Measurements from ENCODE around the gene DCTN3. TPM values are rescaled to one million over a fixed set of nuclear protein-coding genes. Genes with fewer than 3 reads are reported as not detected.

DCTN3 gene
- total and polyA plus RNA-seq, 9 of the 15 experiments (the other 6 are each of a cell fraction or from before 2014, with no cell fraction given) = 11.0 to 51.0 (median 41.9) TPM

GRCh38 chr9:34568774-34569173, 51.5 kb downstream of the DCTN3 start (continued):
- TF ChIP-seq TSHZ1 (CRISPR knock-in tag; IDR thresholded peaks at IDR 0.05) (no peak), KDM4B (IDR thresholded peaks at IDR 0.05; ENCODE audit: borderline replicate concordance in 2 of 2, low read depth in 1 of 2) (no peak), DIDO1 (tag; IDR thresholded peaks at IDR 0.05; ENCODE audit: low read depth) (no peak), DPF2 (IDR thresholded peaks at IDR 0.05) (no peak), ZNF212 (CRISPR knock-in tag; IDR thresholded peaks at IDR 0.05) (no peak), MAFK (IDR thresholded peaks at IDR 0.05; ENCODE audit: low read length) (no peak)

GRCh38 chr9:34568133-34568532, 52.2 kb downstream of the DCTN3 start:
- H4K20me1 ChIP-seq (replicated peaks; ENCODE audit: control insufficient read depth, insufficient read depth, low read length) = no peaks in the 10 kb centered on the region; the same call in 1 of the 2 replicates
- no peak overlapping the region for H3K9ac ChIP-seq (ENCODE audit: insufficient read depth in 1 of 2, low read depth in 2 of 2, low read length in 2 of 2)
- H3K27me3 ChIP-seq (ENCODE audit: control insufficient read depth in 2 of 2, insufficient read depth in 2 of 2, low read length in 2 of 2) = peaks cover 11 to 70% of the 10 kb centered on the region in 2 experiments
- DNase-seq (ENCODE audit: extremely low read depth in 1 of 4, low spot score in 3 of 4) (no peak), FAIRE-seq (no peak), ATAC-seq (no peak)
- BruUV-seq (replicated peaks) = no TSS peak
- H3K79me2 ChIP-seq (ENCODE audit: control insufficient read depth, insufficient read depth, low read length) = no peaks in the 10 kb centered on the region
- no peak overlapping the region for H3K4me3 ChIP-seq
- in situ Hi-C loops (cut with MboI) = no loop called here
- H3K9me3 ChIP-seq (replicated peaks; ENCODE audit: control insufficient read depth, insufficient read depth, low read depth, low read length) = no peaks in the 10 kb centered on the region
- H2AFZ ChIP-seq (ENCODE audit: low read depth, low read length) = no peak overlapping the region
- H3K4me2 ChIP-seq (ENCODE audit: insufficient read depth, low read length) = no peak overlapping the region
- ChIA-PET CTCF (ENCODE audit: low intra/inter-chr PET ratio) (no interaction called here), POLR2A (interaction anchor here (0.6 kb wide), 1 partner anchor 17 kb away, joined by 4 read pairs; no protein-coding TSS in a partner anchor)
- H3K4me1 ChIP-seq (replicated peaks in 1 of 2; ENCODE audit: control insufficient read depth in 2 of 2, insufficient read depth in 2 of 2, low read length in 2 of 2) = no peaks in the 10 kb centered on the region; a peak in 1 of 5 replicates
- no peaks in the 10 kb centered on the region for H3K36me3 ChIP-seq (ENCODE audit: control insufficient read depth, insufficient read depth, low read length)
- intact Hi-C loops (cut with micrococcal nuclease) = no loop called here
- H3K9me1 ChIP-seq (ENCODE audit: control insufficient read depth, insufficient read depth, low read length) = no peaks in the 10 kb centered on the region
- 3% methylated on average over 5 of the region's 7 CpGs for WGBS (ENCODE audit: insufficient coverage, low coverage, missing lambda C conversion rate)
- H3K27ac ChIP-seq (ENCODE audit: extremely low read depth, low read depth, low read length) = no peak overlapping the region
- TF ChIP-seq SMARCE1 (IDR thresholded peaks at IDR 0.05) (no peak), MLLT1 (IDR thresholded peaks at IDR 0.05) (no peak), KLF6 (CRISPR knock-in tag; IDR thresholded peaks at IDR 0.05; ENCODE audit: borderline replicate concordance) (no peak), ZNF217 (CRISPR knock-in tag; IDR thresholded peaks at IDR 0.05) (no peak), ZNF589 (CRISPR knock-in tag; IDR thresholded peaks at IDR 0.05; ENCODE audit: low read depth) (no peak), TCF3 (CRISPR knock-in tag; IDR thresholded peaks at IDR 0.05) (no peak), DNMT1 (IDR thresholded peaks at IDR 0.05) (no peak), ZNF764 (CRISPR knock-in tag; IDR thresholded peaks at IDR 0.05; ENCODE audit: low read depth) (no peak), MYBL2 (IDR thresholded peaks at IDR 0.05; ENCODE audit: low read depth) (no peak), MYBL2 (CRISPR knock-in tag; IDR thresholded peaks at IDR 0.05; ENCODE audit: borderline replicate concordance) (no peak), PATZ1 (CRISPR knock-in tag; IDR thresholded peaks at IDR 0.05; ENCODE audit: borderline replicate concordance) (no peak)

Measured in K562 (cell line).